NT2/D1 (cell line): ENCODE results near the gene INSRR.

Source experiments
- SUZ12 ChIP-seq: IDR thresholded peaks from 2 replicates; pipeline ENCODE4 v1.6.1; 2011; ENCODE audit not compliant: insufficient read length, insufficient read depth; ENCODE audit errors: extremely low read depth
- YY1 ChIP-seq: IDR thresholded peaks from 2 replicates; pipeline ENCODE4 v1.6.1; 2011; ENCODE audit not compliant: insufficient read length, insufficient read depth
- ZNF274 ChIP-seq: IDR thresholded peaks from 2 replicates; pipeline ENCODE4 v1.6.1; 2011; ENCODE audit warnings: mild to moderate bottlenecking, low read depth, low read length

GRCh38 chr1:156869455-156869854 lies 10.5 kb upstream of the INSRR start:
- no peak for TF ChIP-seq YY1
- TF ChIP-seq SUZ12, result no peak
- TF ChIP-seq ZNF274, result no peak
